OCI-LY3 (cell line): ENCODE data around the gene RPL36.

Experiments
- EZH2phosphoT487 ChIP-seq: fragments of 200-600 bp; shearing (Covaris generic); IDR thresholded peaks from 2 replicates; pipeline ENCODE4 v1.6.1; 2018; ENCODE audit warnings: antibody characterized with exemption, mixed run types, low read depth
- TF ChIP-seq, protein P1 (sequence below): fragments of 200-600, 300-600 bp; sonication (generic); IDR thresholded peaks from 2 replicates; pipeline ENCODE4 v1.5.1; 2014; ENCODE audit warnings: antibody characterized with exemption, low read length, low read depth

- TF ChIP-seq, protein P1, sequence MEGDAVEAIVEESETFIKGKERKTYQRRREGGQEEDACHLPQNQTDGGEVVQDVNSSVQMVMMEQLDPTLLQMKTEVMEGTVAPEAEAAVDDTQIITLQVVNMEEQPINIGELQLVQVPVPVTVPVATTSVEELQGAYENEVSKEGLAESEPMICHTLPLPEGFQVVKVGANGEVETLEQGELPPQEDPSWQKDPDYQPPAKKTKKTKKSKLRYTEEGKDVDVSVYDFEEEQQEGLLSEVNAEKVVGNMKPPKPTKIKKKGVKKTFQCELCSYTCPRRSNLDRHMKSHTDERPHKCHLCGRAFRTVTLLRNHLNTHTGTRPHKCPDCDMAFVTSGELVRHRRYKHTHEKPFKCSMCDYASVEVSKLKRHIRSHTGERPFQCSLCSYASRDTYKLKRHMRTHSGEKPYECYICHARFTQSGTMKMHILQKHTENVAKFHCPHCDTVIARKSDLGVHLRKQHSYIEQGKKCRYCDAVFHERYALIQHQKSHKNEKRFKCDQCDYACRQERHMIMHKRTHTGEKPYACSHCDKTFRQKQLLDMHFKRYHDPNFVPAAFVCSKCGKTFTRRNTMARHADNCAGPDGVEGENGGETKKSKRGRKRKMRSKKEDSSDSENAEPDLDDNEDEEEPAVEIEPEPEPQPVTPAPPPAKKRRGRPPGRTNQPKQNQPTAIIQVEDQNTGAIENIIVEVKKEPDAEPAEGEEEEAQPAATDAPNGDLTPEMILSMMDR = no peak
- no peak for TF ChIP-seq EZH2phosphoT487
Observed at GRCh38 chr19:5706876-5707573, 16.9 kb downstream of the RPL36 start.
